Mesendoderm (in vitro differentiated cells): ENCODE results near the gene NPFF.

Experiments
- DNase-seq: peaks from one replicate; pipeline ENCODE4 v3.0.0; 2013
- H2AK5ac ChIP-seq: 2 replicates; pipeline ENCODE4 v1.6.1; 2013; ENCODE audit warnings: low read length, inconsistent platforms
- H2BK120ac ChIP-seq: 2 replicates; pipeline ENCODE4 v1.6.1; 2013; ENCODE audit warnings: low read depth, mild to moderate bottlenecking, low read length, moderate library complexity, mixed read lengths
- H2BK15ac ChIP-seq: replicated peaks from 2 replicates; pipeline ENCODE4 v1.6.1; 2013; ENCODE audit warnings: low read depth, mild to moderate bottlenecking, moderate library complexity
- H2BK5ac ChIP-seq: 2 replicates; pipeline ENCODE4 v1.6.1; 2013; ENCODE audit warnings: low read length, inconsistent platforms
- H3K18ac ChIP-seq: 2 replicates; pipeline ENCODE4 v1.6.1; 2013; ENCODE audit warnings: mild to moderate bottlenecking, low read length, mixed read lengths
- H3K23ac ChIP-seq: one replicate; pipeline ENCODE4 v1.6.1; 2013; ENCODE audit warnings: low read length
- H3K27ac ChIP-seq: 2 replicates; pipeline ENCODE4 v1.5.1; 2013; ENCODE audit warnings: low read depth, mild to moderate bottlenecking, inconsistent platforms, low read length, moderate library complexity
- H3K27me3 ChIP-seq: 2 replicates; pipeline ENCODE4 v1.6.1; 2013; ENCODE audit warnings: low read length, control low read depth, mild to moderate bottlenecking, inconsistent platforms; ENCODE audit not compliant: insufficient read depth, poor library complexity
- H3K36me3 ChIP-seq: 2 replicates; pipeline ENCODE4 v1.6.1; 2013; ENCODE audit warnings: low read length, inconsistent platforms; ENCODE audit not compliant: control insufficient read depth, insufficient read depth
- H3K4ac ChIP-seq: one replicate; pipeline ENCODE4 v1.6.1; 2013; ENCODE audit warnings: low read depth, mild to moderate bottlenecking, low read length, moderate library complexity
- H3K4me1 ChIP-seq: 2 replicates; pipeline ENCODE4 v1.6.1; 2013; ENCODE audit warnings: low read depth, low read length, inconsistent platforms; ENCODE audit not compliant: control insufficient read depth
- H3K4me2 ChIP-seq: 2 replicates; pipeline ENCODE4 v1.6.1; 2013; ENCODE audit warnings: low read length
- H3K4me3 ChIP-seq: 2 replicates; pipeline ENCODE4 v1.5.1; 2013; ENCODE audit warnings: mild to moderate bottlenecking, low read length
- H3K56ac ChIP-seq: one replicate; pipeline ENCODE4 v1.6.1; 2013; ENCODE audit warnings: low read length
- H3K79me1 ChIP-seq: 2 replicates; pipeline ENCODE4 v1.6.1; 2013; ENCODE audit warnings: low read length, inconsistent platforms
- H3K79me2 ChIP-seq: 2 replicates; pipeline ENCODE4 v1.6.1; 2013; ENCODE audit warnings: mild to moderate bottlenecking, low read length; ENCODE audit not compliant: control insufficient read depth, insufficient read depth
- H3K9ac ChIP-seq: 2 replicates; pipeline ENCODE4 v1.6.1; 2013; ENCODE audit warnings: low read length, inconsistent platforms
- H4K5ac ChIP-seq: one replicate; pipeline ENCODE4 v1.6.1; 2013; ENCODE audit warnings: low read length
- H4K8ac ChIP-seq: one replicate; pipeline ENCODE4 v1.6.1; 2013; ENCODE audit warnings: low read depth, mild to moderate bottlenecking, control low read depth, low read length, moderate library complexity
- WGBS: extraction: QIAGEN DNeasy Blood & Tissue Kit; methylation state at CpG from one replicate; pipeline ENCODE4 v1.1.7; 2013; ENCODE audit warnings: low lambda C conversion rate, missing lambda C conversion rate; ENCODE audit not compliant: insufficient coverage; ENCODE audit errors: extremely low coverage; 5-methylcytosine and 5-hydroxymethylcytosine counted together

The NPFF gene

GRCh38 chr12:53505086-53505485 is 2.2 kb downstream of the NPFF start:
- Histone ChIP-seq H3K79me2 (peaks cover 7% of the 10 kb centered on the region), H3K27ac (no peak overlapping the region), H4K8ac (no peak overlapping the region), H2BK15ac (no peak overlapping the region), H3K79me1 (peaks cover 9% of the 10 kb centered on the region), H3K27me3 (no peaks in the 10 kb centered on the region), H2AK5ac (no peak overlapping the region), H3K4me2 (no peak overlapping the region), H3K56ac (no peak overlapping the region), H4K5ac (no peak overlapping the region), H3K23ac (no peak overlapping the region), H2BK120ac (no peak overlapping the region), H3K4me3 (no peak overlapping the region), H3K18ac (no peak overlapping the region), H3K4ac (no peak overlapping the region), H3K36me3 (no peaks in the 10 kb centered on the region), H3K4me1 (peaks cover 8% of the 10 kb centered on the region), H2BK5ac (no peak overlapping the region), H3K9ac (no peak overlapping the region)
- no peak for DNase-seq
- WGBS: no CpG with 5 or more reads among the region's 10 CpGs

GRCh38 chr12:53504004-53504920 is 3.0 kb downstream of the NPFF start:
- Histone ChIP-seq H3K4me3 (no peak overlapping the region), H3K4me1 (peaks cover 8% of the 10 kb centered on the region), H3K56ac (no peak overlapping the region), H2BK15ac (no peak overlapping the region), H3K27ac (no peak overlapping the region), H3K27me3 (no peaks in the 10 kb centered on the region), H3K9ac (no peak overlapping the region), H3K18ac (no peak overlapping the region), H2AK5ac (no peak overlapping the region), H2BK120ac (no peak overlapping the region), H3K4me2 (no peak overlapping the region), H4K5ac (no peak overlapping the region), H4K8ac (no peak overlapping the region), H3K36me3 (no peaks in the 10 kb centered on the region), H3K79me1 (peaks cover 9% of the 10 kb centered on the region), H3K23ac (no peak overlapping the region), H3K79me2 (peaks cover 7% of the 10 kb centered on the region), H2BK5ac (no peak overlapping the region), H3K4ac (no peak overlapping the region)
- WGBS: no CpG with 5 or more reads among the region's 14 CpGs
- no peak for DNase-seq

DNA sequence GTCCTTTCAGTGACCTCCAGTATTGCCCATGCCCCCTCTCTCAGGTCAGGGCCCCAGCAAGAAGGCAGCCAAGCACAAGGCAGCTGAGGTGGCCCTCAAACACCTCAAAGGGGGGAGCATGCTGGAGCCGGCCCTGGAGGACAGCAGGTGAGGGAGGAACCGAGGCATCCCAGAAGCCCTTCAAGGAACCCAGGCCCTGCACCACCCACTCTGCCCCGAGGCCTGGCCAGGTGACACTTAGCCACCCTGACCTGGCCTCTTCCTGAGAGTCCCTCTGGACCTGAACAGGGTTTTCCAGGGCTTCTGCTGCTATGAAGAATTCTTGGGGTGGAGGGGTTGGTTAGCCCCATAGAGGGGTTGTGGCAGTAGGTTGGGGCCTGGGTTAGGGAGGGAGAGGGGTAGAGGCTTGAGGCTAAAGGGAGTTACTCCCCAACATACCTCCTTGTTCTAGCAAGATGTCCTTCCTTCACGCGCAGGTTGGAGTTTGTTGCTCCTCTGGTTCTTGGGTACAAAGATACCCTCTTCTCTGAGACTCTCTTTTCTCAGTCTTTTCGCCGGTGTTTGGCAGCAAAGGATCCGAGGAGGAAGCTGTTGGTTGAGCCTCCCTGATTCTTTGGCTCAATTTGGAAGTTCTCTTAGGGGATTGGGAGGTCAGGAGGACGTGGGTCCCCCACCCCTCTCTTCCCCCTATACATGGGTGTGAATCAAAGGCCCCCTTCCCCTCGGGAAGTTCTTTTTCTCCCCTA is 4.1 kb downstream of the NPFF start:
- Histone ChIP-seq H2AK5ac (no peak overlapping the region), H3K79me1 (peaks cover 9% of the 10 kb centered on the region), H3K4me1 (peaks cover 10% of the 10 kb centered on the region), H3K4ac (no peak overlapping the region), H2BK120ac (no peak overlapping the region), H3K4me2 (no peak overlapping the region), H3K4me3 (no peak overlapping the region), H3K27me3 (no peaks in the 10 kb centered on the region), H3K18ac (no peak overlapping the region), H3K79me2 (peaks cover 7% of the 10 kb centered on the region), H2BK15ac (no peak overlapping the region), H2BK5ac (no peak overlapping the region), H4K8ac (no peak overlapping the region), H3K23ac (no peak overlapping the region), H3K36me3 (no peaks in the 10 kb centered on the region), H3K27ac (no peak overlapping the region), H3K9ac (no peak overlapping the region), H4K5ac (no peak overlapping the region), H3K56ac (no peak overlapping the region)
- DNase-seq: no peak
- WGBS: no CpG with 5 or more reads among the region's 10 CpGs

DNA sequence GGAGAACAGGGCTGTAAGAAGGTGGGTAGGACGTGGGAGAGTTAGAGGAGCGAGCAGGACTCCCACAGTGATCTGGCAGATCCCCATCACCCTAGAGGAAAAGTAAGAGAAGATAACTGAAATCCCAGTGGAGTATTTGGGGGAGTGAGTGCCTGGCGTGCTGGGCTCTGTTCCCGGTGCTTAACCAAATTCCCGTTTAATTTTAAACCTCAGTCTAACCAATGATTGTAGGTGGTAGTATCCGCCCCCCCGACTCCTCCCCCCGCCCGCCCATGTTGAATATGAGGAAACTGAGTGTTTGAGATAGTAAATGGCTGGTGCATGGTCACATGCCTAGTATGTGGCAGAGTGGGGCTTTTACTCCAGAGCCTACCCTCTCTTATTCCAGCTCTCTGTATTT is 5.0 kb downstream of the NPFF start:
- H3K27me3 ChIP-seq: no peaks in the 10 kb centered on the region
- H3K79me1 ChIP-seq: peaks cover 9% of the 10 kb centered on the region
- H2BK5ac ChIP-seq: no peak overlapping the region
- H3K56ac ChIP-seq: peak overlapping the region; percentile 99
- DNase-seq: no peak
- H3K4ac ChIP-seq: no peak overlapping the region
- H3K18ac ChIP-seq: no peak overlapping the region
- H3K4me1 ChIP-seq: peaks cover 10% of the 10 kb centered on the region
- peaks cover 7% of the 10 kb centered on the region for H3K79me2 ChIP-seq
- H3K23ac ChIP-seq: no peak overlapping the region
- no peak overlapping the region for H2AK5ac ChIP-seq
- no peak overlapping the region for H4K8ac ChIP-seq
- H3K36me3 ChIP-seq: no peaks in the 10 kb centered on the region
- no peak overlapping the region for H3K4me2 ChIP-seq
- H2BK120ac ChIP-seq: no peak overlapping the region
- no CpG with 5 or more reads among the region's 9 CpGs for WGBS
- H3K4me3 ChIP-seq: no peak overlapping the region
- peak overlapping the region; percentile 93 for H3K9ac ChIP-seq
- no peak overlapping the region for H4K5ac ChIP-seq
- no peak overlapping the region for H3K27ac ChIP-seq
- H2BK15ac ChIP-seq: no peak overlapping the region

DNA sequence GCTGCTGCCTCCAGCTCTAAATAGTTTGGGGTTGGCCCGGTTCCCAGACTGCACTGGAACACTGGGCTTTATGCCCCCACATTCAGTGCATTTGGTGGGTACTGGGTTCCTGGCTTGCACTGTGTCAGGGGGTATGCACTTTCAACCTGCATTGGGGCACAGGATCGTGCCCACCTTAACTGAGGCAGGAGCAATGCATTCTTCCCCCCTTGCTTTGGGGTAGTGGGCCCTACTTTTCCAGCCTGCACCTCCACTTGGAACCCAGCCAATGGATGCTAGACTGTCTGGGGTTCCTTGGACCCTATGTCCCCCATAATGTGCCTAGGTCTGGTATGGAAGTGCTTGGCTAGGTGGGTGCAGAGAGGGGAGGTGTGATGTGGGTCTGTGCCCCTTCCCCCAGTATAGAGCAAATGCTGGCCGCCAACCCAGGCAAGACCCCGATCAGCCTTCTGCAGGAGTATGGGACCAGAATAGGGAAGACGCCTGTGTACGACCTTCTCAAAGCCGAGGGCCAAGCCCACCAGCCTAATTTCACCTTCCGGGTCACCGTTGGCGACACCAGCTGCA is 5.6 kb downstream of the NPFF start:
- Histone ChIP-seq H3K23ac (peak overlapping the region; percentile 87), H4K8ac (peak overlapping the region; percentile 41), H3K27me3 (no peaks in the 10 kb centered on the region), H3K79me2 (peaks cover 7% of the 10 kb centered on the region), H3K79me1 (peaks cover 9% of the 10 kb centered on the region), H2BK15ac (no peak overlapping the region), H3K27ac (peak overlapping the region; percentile 85), H3K9ac (peak overlapping the region; percentile 93), H3K4ac (peak overlapping the region; percentile 74), H3K18ac (peak overlapping the region; percentile 89), H3K4me1 (peaks cover 10% of the 10 kb centered on the region), H3K4me2 (peak overlapping the region; percentile 93), H2BK120ac (no peak overlapping the region), H3K36me3 (no peaks in the 10 kb centered on the region), H2BK5ac (peak overlapping the region; percentile 65), H4K5ac (peak overlapping the region; percentile 2), H3K56ac (peak overlapping the region; percentile 99), H3K4me3 (peak overlapping the region; percentile 54), H2AK5ac (peak overlapping the region; percentile 7)
- WGBS: no CpG with 5 or more reads among the region's 10 CpGs
- no peak for DNase-seq
